GM19193 (cell line): ENCODE data around the gene ARFRP1.

Source experiments
- POLR2A ChIP-seq: IDR thresholded peaks from 4 replicates; pipeline ENCODE4 v1.6.1; 2011; ENCODE audit not compliant: insufficient read depth, insufficient read length; ENCODE audit errors: extremely low read depth

ARFRP1 gene

GRCh38 chr20:63693083-63693732, 14.6 kb downstream of the ARFRP1 start:
- TF ChIP-seq POLR2A, result no peak

DNA sequence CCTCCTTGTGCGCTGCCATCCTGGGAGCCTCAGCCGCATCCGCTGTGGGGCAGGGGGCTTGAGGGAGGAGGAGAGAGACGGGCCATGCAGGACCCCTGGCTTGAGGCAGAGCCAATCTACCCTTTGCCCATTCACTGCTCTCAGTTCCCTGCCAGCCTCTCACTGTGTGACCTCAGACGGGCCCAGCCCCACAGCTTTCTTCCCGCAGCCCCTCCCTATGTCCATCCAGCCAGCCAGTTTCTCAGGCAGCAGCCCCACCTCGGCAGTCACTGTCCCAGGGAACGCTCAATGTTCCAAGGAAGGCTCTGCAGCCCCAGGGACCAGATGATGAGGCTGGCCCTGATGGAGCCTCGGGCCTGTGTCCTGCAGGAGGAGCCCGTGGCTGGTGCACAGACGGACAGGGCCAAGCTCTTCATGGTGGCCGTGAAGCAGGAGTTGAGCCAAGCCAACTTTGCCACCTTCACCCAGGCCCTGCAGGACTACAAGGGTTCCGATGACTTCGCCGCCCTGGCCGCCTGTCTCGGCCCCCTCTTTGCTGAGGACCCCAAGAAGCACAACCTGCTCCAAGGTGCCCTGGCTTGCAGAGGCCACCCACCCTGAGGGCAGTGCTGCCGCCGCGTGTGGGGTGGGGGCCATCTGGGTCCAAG, 15.2 kb downstream of the ARFRP1 start:
- no peak for TF ChIP-seq POLR2A

- TF ChIP-seq POLR2A, result no peak
Measured at GRCh38 chr20:63691711-63692435, 15.9 kb downstream of the ARFRP1 start.

DNA sequence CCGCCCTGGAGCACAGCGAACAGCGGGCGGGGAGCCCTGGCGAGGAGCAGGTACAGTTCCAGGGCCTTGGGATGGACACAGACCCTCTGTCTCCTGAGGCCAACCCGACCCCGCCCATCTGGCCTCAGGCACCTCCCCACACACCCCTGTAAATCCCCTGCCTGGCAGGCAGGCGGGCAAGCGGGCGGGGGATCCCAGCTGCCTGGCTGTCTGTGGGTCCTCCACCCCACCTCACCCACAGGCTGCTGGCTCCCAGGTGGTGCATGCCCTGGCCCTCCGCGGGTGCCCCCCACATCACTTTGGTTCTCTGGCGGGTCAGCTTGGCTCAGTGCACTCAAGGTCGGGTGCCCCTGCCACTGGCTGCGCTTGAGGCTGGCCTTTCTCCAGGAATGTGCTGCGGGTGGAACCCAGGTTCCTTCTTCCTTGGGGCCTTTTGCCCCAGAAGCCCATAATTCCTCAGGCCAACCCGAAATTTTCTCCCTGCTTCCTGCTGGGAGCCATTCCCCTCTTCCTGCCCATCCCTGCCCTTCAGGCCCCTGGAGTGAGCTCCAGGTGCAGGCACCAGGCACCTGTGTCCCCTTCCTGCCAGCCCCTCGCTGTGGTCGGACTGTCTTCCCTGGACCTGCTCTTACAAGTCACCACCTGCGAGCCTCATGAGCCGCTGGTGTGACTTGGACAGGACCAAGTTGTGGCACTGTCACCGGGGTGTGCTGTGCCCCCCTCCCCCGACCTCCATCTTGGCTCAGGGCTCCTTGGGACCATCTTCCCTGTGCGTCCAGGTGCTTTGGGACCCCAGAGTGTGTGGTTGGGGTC, 16.7 kb downstream of the ARFRP1 start:
- TF ChIP-seq POLR2A, result no peak

DNA sequence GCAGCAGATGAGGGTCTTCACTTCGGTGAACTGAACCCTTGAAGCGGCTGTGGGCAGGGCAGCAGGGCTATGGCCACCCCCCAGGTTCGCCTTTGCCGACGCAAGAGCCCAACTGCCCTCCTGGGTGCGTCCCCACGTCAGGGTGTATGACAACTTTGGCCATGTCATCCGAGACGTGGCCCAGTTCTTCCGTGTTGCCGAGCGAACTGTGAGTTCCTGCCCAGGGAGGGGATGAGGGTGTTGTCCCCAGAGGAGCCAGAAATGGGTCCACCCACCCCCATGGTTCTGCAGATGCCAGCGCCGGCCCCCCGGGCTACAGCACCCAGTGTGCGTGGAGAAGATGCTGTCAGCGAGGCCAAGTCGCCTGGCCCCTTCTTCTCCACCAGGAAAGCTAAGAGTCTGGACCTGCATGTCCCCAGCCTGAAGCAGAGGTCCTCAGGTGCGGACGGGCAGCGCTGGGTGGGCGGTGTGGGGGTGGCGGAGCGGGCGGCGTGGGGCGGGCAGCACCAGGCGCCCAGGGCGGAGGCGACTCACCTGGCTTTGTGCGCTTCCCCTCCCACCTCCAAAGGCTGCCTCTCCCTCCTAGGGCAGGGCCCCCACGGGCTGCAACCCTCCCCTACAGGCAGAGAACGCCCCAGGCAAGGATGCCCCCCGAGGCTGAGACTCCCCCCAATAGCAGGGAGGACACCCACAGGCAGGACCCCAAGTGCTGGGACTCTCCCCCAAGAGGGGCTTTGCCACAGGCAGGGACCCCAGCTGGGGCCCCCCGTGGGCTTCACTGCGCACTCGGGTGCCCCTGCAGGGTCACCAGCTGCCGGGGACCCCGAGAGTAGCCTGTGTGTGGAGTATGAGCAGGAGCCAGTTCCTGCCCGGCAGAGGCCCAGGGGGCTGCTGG, 17.5 kb downstream of the ARFRP1 start:
- TF ChIP-seq POLR2A, result no peak

DNA sequence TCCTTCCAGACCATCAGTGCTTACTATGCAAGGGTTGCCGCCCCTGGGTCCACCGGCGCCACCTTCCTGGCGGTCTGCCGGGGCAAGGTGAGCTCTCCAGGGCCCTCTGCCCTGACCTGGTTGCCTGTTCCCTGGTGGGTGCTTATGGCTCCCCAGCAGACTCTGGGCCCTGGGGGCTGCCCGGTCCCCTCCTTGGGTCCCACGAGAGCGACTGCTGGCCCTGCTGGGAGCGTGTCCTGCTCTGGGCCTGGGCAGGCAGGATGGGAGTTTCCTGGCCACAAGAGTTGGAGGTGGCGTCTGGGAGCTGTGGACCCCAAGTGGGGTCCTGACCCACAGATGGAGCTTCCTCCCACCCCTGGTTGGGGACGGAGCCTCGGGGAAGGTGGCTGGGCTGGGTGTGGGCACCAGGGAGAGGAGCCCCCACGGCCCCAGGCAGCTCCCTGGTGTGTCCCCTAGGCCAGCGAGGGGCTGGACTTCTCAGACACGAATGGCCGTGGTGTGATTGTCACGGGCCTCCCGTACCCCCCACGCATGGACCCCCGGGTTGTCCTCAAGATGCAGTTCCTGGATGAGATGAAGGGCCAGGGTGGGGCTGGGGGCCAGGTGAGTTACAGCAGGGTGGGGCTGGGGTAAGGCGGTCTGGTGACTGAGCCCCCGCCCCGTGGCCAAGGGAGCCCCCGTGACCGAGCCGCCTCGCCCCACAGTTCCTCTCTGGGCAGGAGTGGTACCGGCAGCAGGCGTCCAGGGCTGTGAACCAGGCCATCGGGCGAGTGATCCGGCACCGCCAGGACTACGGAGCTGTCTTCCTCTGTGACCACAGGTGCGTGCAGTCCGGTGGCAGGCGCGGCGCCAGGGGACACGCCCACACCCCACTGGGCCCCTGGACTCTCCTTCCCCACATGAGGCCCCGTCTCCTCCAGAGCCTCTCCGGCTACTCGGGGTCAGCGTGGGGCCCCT, 18.5 kb downstream of the ARFRP1 start:
- no peak for TF ChIP-seq POLR2A

DNA sequence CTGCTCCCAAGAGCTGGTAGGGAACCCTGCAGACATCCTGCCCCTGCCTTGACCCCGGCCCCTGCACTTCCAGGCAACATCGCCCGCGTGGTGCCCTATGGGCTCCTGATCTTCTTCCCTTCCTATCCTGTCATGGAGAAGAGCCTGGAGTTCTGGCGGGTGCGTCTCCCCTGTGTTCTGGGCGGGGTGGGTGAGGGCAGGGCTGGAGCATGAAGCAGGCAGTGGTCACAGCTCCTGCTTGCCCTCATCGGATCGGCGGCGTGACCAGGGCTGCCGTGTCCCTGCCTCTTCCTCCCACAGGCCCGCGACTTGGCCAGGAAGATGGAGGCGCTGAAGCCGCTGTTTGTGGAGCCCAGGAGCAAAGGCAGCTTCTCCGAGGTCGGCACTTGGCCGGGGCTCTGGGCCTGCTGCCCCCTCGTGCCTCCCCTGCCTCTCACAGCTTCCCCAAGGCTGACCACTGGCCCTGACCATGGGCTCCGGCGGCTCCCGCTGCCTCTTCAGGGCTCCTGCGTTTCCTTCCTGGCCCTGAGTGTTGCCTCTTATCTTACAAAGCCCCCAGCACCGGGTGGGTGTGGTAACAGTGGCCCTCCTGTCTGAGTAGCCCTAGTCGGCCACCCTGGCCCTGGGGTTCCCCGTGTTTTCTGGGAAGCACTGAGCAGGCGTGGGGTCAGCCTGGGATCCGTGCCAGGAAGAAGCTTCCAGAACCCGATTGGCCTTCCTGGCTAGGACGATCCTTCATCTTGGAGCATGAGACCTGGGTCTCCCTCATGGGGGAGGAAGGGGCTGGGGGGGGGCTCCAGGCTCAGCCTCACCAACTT, 19.3 kb downstream of the ARFRP1 start:
- no peak for TF ChIP-seq POLR2A

- TF ChIP-seq POLR2A, result no peak
Measured at GRCh38 chr20:63687419-63688178, 20.2 kb downstream of the ARFRP1 start.

DNA sequence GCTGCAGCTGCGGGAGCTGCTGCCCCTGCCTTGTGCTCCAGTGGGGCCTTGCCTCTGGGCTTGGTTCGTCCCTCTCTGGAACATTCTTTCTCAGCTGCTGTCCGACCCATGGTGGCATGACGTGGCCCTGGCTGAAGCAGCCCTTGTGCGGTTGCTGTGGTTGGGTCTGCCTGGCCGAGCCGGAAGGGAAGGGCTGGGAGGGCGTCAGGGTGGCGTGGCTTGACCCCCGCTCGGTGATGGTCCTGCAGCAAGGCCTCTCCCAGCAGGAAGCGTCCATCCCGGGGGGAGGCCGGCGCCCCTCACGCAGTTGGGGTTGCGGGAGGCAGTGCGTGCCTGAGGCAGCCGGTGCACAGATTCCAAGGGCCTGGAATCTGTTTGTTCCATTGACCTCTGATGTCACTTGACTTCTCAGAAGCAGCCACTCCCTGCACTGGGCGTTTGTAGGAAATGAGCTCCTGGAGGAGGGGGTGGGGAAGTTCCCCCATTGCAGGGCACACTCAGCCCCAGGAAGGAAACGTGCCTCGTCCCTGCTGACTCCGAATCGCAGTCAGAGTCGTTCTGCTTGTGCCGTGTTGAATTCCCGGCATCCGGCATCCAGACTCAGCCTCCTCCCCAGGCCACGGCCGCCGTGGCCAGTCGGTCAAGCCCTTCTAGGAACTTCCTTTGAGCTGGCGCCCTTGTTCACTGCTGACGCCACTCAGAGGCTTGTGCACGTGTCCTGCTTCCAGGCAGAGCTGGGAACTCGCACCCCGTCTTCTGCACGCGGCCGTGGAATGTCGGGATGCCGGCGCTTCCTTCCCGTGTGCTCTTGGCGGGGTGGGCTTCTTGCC, 21.1 kb downstream of the ARFRP1 start:
- no peak for TF ChIP-seq POLR2A

DNA sequence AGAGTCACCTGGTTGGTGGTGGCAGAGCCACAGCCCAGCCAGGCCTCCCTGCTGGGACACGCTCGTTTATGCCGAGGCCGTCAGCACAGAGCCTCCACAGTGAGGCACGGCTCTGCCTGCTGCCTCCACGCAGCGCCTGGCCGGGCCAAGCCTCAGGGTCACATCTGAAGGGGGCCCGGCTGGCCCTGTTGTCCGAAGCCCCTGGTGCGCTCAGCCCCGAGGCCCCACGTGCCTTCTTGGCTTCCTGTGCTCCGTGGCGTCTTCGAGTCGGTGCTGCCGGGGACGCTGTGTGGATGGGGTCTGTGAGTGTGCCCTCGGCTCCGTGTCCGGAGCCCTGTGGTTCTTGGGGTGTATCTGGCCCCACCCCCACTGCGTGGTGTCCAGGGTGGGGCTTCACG, 21.7 kb downstream of the ARFRP1 start:
- no peak for TF ChIP-seq POLR2A
